GM21529 (cell line): ENCODE results near the gene CNOT1.
"Not testable (repeated sequence)": the region's sequence is repeated elsewhere in the genome, so short reads cannot be mapped to it uniquely, and the experiment has no call there.

Experiments
- ATAC-seq: cut with Tn5 transposase; IDR thresholded peaks from one replicate; pipeline ENCODE4 v1.9.1; 2021; ENCODE audit not compliant: unreplicated experiment

Gene CNOT1

GRCh38 chr16:58503863-58504688 lies 125.5 kb downstream of the CNOT1 start:
- no peak for ATAC-seq

GRCh38 chr16:58503166-58503862 lies 126.3 kb downstream of the CNOT1 start:
- no peak for ATAC-seq

GRCh38 chr16:58502217-58502921 lies 127.3 kb downstream of the CNOT1 start:
- ATAC-seq, result no peak

GRCh38 chr16:58501242-58502131 lies 128.1 kb downstream of the CNOT1 start:
- ATAC-seq, result no peak

GRCh38 chr16:58500430-58501241 lies 129.0 kb downstream of the CNOT1 start:
- ATAC-seq, result no peak

GRCh38 chr16:58499615-58500351 lies 129.8 kb downstream of the CNOT1 start, which contains the start of gene NDRG4:
Gene NDRG4 (plus strand): TSS chr16:58500143. CDS start chr16:58500249, 106 bp downstream.
- peak; percentile 76 for ATAC-seq

- ATAC-seq, result no peak
These were observed 130.5 kb downstream of the CNOT1 start for GRCh38 chr16:58499092-58499511.

GRCh38 chr16:58498341-58499091 lies 131.1 kb downstream of the CNOT1 start:
- ATAC-seq, result no peak

GRCh38 chr16:58497935-58498334 lies 131.7 kb downstream of the CNOT1 start:
- no peak for ATAC-seq

- ATAC-seq, result no peak
These were observed 132.2 kb downstream of the CNOT1 start for GRCh38 chr16:58497468-58497867.

GRCh38 chr16:58495521-58496331 lies 133.9 kb downstream of the CNOT1 start:
- ATAC-seq, result no peak

- peak; percentile 70 for ATAC-seq
These were observed 134.6 kb downstream of the CNOT1 start for GRCh38 chr16:58494981-58495520.

- no peak for ATAC-seq
These were observed 135.7 kb downstream of the CNOT1 start for GRCh38 chr16:58493756-58494431.

GRCh38 chr16:58492735-58493134 lies 136.9 kb downstream of the CNOT1 start:
- ATAC-seq, result no peak

GRCh38 chr16:58492066-58492465 lies 137.6 kb downstream of the CNOT1 start:
- no peak for ATAC-seq

- not testable (repeated sequence) for ATAC-seq
These were observed 139.1 kb downstream of the CNOT1 start for GRCh38 chr16:58490539-58490938.

GRCh38 chr16:58490065-58490464 lies 139.6 kb downstream of the CNOT1 start:
- no peak for ATAC-seq
